ENCODE measurements around the gene CARMIL3. TPM values are rescaled to one million over a fixed set of nuclear protein-coding genes. Genes with fewer than 3 reads are reported as not detected.
A peak's percentile ranks its signal among the peaks of the same experiment; 100 is the strongest.

The CARMIL3 gene
- total RNA-seq, 2 experiments from 2014 or later: 0.75 to 1.00 TPM

GRCh38 chr14:24113801-24114531, 62.2 kb downstream of the CARMIL3 start:
- ChIA-PET POLR2A (interaction anchor here (1.0 to 6.6 kb wide), 20 partner anchors 11 to 793 kb away, joined by 3 to 73 read pairs (median 8); partner anchors contain the start of genes CARMIL3, CBLN3, CHMP4A and CIDEB), CTCF (interaction anchor here (0.7 to 4.6 kb wide), 15 partner anchors 19 to 1105 kb away, joined by 3 to 33 read pairs (median 7); partner anchors contain the start of genes CIDEB, DHRS4L2, EMC9 and IRF9)
- intact Hi-C loops (cut with micrococcal nuclease): loop anchor here (1.0 to 2.0 kb wide), 10 partner anchors 20 to 793 kb away; partner anchors contain the start of genes CARMIL3, CHMP4A, EMC9 and IPO4
- Mint-ChIP-seq H3K4me3 (peak overlapping the region; percentile 95), H3K27me3 (no peaks in the 10 kb centered on the region), H3K36me3 (peaks cover 26% of the 10 kb centered on the region), H3K9me3 (no peaks in the 10 kb centered on the region), H3K27ac (peak overlapping the region; percentile 100), H3K4me1 (ENCODE audit: low read depth) (peaks cover 30% of the 10 kb centered on the region)
- peak; percentile 93 for DNase-seq

GRCh38 chr14:24114532-24115421, 63.0 kb downstream of the CARMIL3 start, which contains the start of the genes DCAF11 and NRL:
Gene DCAF11, plus strand, starts transcription at chr14:24114777. Its CDS starts 818 bp downstream, at chr14:24115595.
Gene NRL, minus strand, starts transcription at chr14:24114949. Its CDS starts 32,101 bp downstream, at chr14:24082848.
- Mint-ChIP-seq H3K4me3 (peak within 1 kb of the TSS; percentile 95), H3K36me3 (peaks cover 33% of the 10 kb centered on the region), H3K9me3 (no peaks in the 10 kb centered on the region), H3K27ac (peak within 1 kb of the TSS; percentile 100), H3K27me3 (no peaks in the 10 kb centered on the region), H3K4me1 (ENCODE audit: low read depth) (peaks cover 24% of the 10 kb centered on the region)
- ChIA-PET CTCF (interaction anchor here (0.7 to 4.6 kb wide), 18 partner anchors 17 to 1106 kb away, joined by 3 to 33 read pairs (median 4); partner anchors contain the start of genes CIDEB, DHRS4L2, EMC9 and IRF9), POLR2A (interaction anchor here (1.0 to 6.6 kb wide), 21 partner anchors 8 to 794 kb away, joined by 3 to 73 read pairs (median 7); partner anchors contain the start of genes CARMIL3, CBLN3, CHMP4A and CIDEB)
- intact Hi-C loops (cut with micrococcal nuclease): loop anchor here (1.0 to 2.0 kb wide), 13 partner anchors 20 to 793 kb away; partner anchors contain the start of genes CARMIL3, CHMP4A, EMC9 and GMPR2
- peak; percentile 99 for DNase-seq

GRCh38 chr14:24115422-24116127, 63.8 kb downstream of the CARMIL3 start:
- intact Hi-C loops (cut with micrococcal nuclease): loop anchor here (1.0 to 2.0 kb wide), 5 partner anchors 21 to 646 kb away; partner anchors contain the start of genes CARMIL3, GMPR2, IPO4 and NEDD8
- Mint-ChIP-seq H3K27ac (peak overlapping the region; percentile 100), H3K4me3 (peak overlapping the region; percentile 95), H3K36me3 (peaks cover 36% of the 10 kb centered on the region), H3K9me3 (no peaks in the 10 kb centered on the region), H3K27me3 (no peaks in the 10 kb centered on the region), H3K4me1 (ENCODE audit: low read depth) (peaks cover 22% of the 10 kb centered on the region)
- DNase-seq: peak; percentile 26
- CTCF ChIA-PET: interaction anchor here (0.7 to 4.6 kb wide), 17 partner anchors 7 to 218 kb away, joined by 3 to 33 read pairs (median 7); partner anchors contain the start of genes CIDEB, EMC9, IRF9 and PCK2
- POLR2A ChIA-PET: interaction anchor here (1.2 to 6.6 kb wide), 14 partner anchors 9 to 158 kb away, joined by 4 to 73 read pairs (median 15); partner anchors contain the start of genes CHMP4A, EMC9, IRF9 and PCK2

- H3K36me3 Mint-ChIP-seq: peaks cover 38% of the 10 kb centered on the region
- intact Hi-C loops (cut with micrococcal nuclease): no loop called here
- H3K9me3 Mint-ChIP-seq: no peaks in the 10 kb centered on the region
- DNase-seq: no peak
- no peaks in the 10 kb centered on the region for H3K27me3 Mint-ChIP-seq
- POLR2A ChIA-PET: interaction anchor here (0.9 to 6.6 kb wide), 7 partner anchors 10 to 158 kb away, joined by 3 to 73 read pairs (median 27); partner anchors contain the start of genes EMC9, PSME1, PSME2 and RNF31
- peak overlapping the region; percentile 95 for H3K4me3 Mint-ChIP-seq
- H3K4me1 Mint-ChIP-seq (ENCODE audit: low read depth): peaks cover 20% of the 10 kb centered on the region
- H3K27ac Mint-ChIP-seq: peak overlapping the region; percentile 100
- CTCF ChIA-PET: interaction anchor here (0.7 to 4.6 kb wide), 11 partner anchors 8 to 217 kb away, joined by 3 to 33 read pairs (median 5); partner anchors contain the start of genes EMC9, IRF9, PCK2 and PSME2
Observed at GRCh38 chr14:24116128-24116814, 64.5 kb downstream of the CARMIL3 start.

GRCh38 chr14:24117179-24117578, 65.4 kb downstream of the CARMIL3 start:
- H3K4me1 Mint-ChIP-seq (ENCODE audit: low read depth): peaks cover 20% of the 10 kb centered on the region
- peaks cover 40% of the 10 kb centered on the region for H3K36me3 Mint-ChIP-seq
- intact Hi-C loops (cut with micrococcal nuclease): no loop called here
- H3K27me3 Mint-ChIP-seq: no peaks in the 10 kb centered on the region
- H3K9me3 Mint-ChIP-seq: no peaks in the 10 kb centered on the region
- no peak overlapping the region for H3K27ac Mint-ChIP-seq
- POLR2A ChIA-PET: interaction anchor here (0.6 to 6.6 kb wide), 4 partner anchors 9 to 163 kb away, joined by 3 to 73 read pairs (median 16); partner anchors contain the start of gene PSME1
- no peak for DNase-seq
- CTCF ChIA-PET: interaction anchor here (0.8 to 4.6 kb wide), 4 partner anchors 9 to 89 kb away, joined by 3 to 33 read pairs (median 6); partner anchors contain the start of gene IRF9
- H3K4me3 Mint-ChIP-seq: no peak overlapping the region

Other genes with a start within 250 kb of the CARMIL3 start
- 10 to 100 TPM; 25.7 to 27.0 TPM for gene DHRS4, start 98.2 kb upstream of the CARMIL3 start, total RNA-seq
- gene DHRS4L2, start 63.1 kb upstream of the CARMIL3 start, total RNA-seq: 10 to 100 TPM; 27.6 to 29.6 TPM
- gene CPNE6, start 19.6 kb downstream of the CARMIL3 start, total RNA-seq: not detected
- gene PCK2, start 42.3 kb downstream of the CARMIL3 start, total RNA-seq: 100 to 1,000 TPM; 118 to 125 TPM
- gene DCAF11, start 62.8 kb downstream of the CARMIL3 start, total RNA-seq: 10 to 100 TPM; 85.6 to 91.8 TPM
- 1 to 10 TPM; 1.2 to 1.9 TPM for gene NRL, start 62.9 kb downstream of the CARMIL3 start, total RNA-seq
- under 1 TPM in 1 of 2 experiments, not detected in 1; 0.86 TPM for gene FITM1, start 78.7 kb downstream of the CARMIL3 start, total RNA-seq
- gene PSME1, start 84.2 kb downstream of the CARMIL3 start, total RNA-seq: 100 to 1,000 TPM; 403 to 427 TPM
- gene EMC9, start 89.6 kb downstream of the CARMIL3 start, total RNA-seq: 10 to 100 TPM; 40.0 to 40.9 TPM
- 100 to 1,000 TPM; 404 to 411 TPM for gene PSME2, start 94.6 kb downstream of the CARMIL3 start, total RNA-seq
- gene RNF31, start 95.5 kb downstream of the CARMIL3 start, total RNA-seq: 10 to 100 TPM; 75.5 to 80.4 TPM
- 100 to 1,000 TPM; 158 to 172 TPM for gene IRF9, start 109.3 kb downstream of the CARMIL3 start, total RNA-seq
- gene REC8, start 120.1 kb downstream of the CARMIL3 start, total RNA-seq: 10 to 100 TPM; 24.9 to 27.9 TPM
- gene IPO4, start 136.8 kb downstream of the CARMIL3 start, total RNA-seq: 10 to 100 TPM; 69.5 to 72.6 TPM
- gene TM9SF1, start 143.4 kb downstream of the CARMIL3 start, total RNA-seq: 10 to 100 TPM; 23.7 to 26.7 TPM
- under 1 TPM in 1 of 2 experiments, not detected in 1; 0.50 TPM for gene TSSK4, start 153.7 kb downstream of the CARMIL3 start, total RNA-seq
- 10 to 100 TPM; 79.0 to 84.6 TPM for gene CHMP4A, start 161.5 kb downstream of the CARMIL3 start, total RNA-seq
- 10 to 100 TPM; 14.2 to 15.8 TPM for gene MDP1, start 164.1 kb downstream of the CARMIL3 start, total RNA-seq
- 100 to 1,000 TPM; 202 to 213 TPM for gene NEDD8, start 180.4 kb downstream of the CARMIL3 start, total RNA-seq
- 10 to 100 TPM; 56.9 to 64.6 TPM for gene GMPR2, start 180.9 kb downstream of the CARMIL3 start, total RNA-seq
- gene TINF2, start 190.6 kb downstream of the CARMIL3 start, total RNA-seq: 100 to 1,000 TPM in 1 of 2 experiments, 10 to 100 TPM in 1; 94.9 to 101 TPM
- gene TGM1, start 211.2 kb downstream of the CARMIL3 start, total RNA-seq: 1 to 10 TPM; 3.7 to 4.5 TPM
- gene RABGGTA, start 219.6 kb downstream of the CARMIL3 start, total RNA-seq: 10 to 100 TPM; 39.5 to 40.6 TPM
- 10 to 100 TPM; 14.7 to 14.9 TPM for gene DHRS1, start 247.8 kb downstream of the CARMIL3 start, total RNA-seq
- gene NOP9, start 247.8 kb downstream of the CARMIL3 start, total RNA-seq: 10 to 100 TPM; 30.7 to 30.9 TPM